ENCODE data around the gene C10orf62.
"Not testable (repeated sequence)": the region's sequence is repeated elsewhere in the genome, so short reads cannot be mapped to it uniquely, and the experiment has no call there.

Gene C10orf62

DNA sequence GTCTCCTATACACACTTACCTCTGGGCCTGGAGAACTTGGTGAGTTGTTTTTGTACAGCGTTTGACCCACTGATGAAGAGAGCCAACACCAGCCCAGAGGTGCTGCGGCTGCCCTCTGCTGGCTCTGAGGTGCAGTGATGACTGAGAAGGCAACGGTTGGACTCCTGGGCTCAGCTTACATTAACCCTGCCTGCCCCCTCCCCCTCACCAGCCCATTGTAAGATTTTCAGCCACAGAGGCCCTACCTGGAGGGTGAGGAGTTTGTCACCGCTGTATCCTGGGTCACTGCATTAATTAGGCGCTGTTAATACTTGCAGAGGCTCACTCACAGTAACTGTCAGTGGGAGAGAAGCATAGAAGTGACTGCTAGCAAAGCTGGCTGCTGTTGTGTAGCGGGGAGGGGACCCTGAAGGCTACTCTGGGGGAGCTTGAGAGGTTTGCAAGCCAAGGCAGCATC lies 35.9 kb upstream of the C10orf62 start:
- no peaks in the 10 kb centered on the region for H3K79me1 ChIP-seq (ENCODE audit: low read depth, low read length)
- no peak overlapping the region for H2AK5ac ChIP-seq (ENCODE audit: low read depth, low read length)
- H3K27me3 ChIP-seq (ENCODE audit: control insufficient read depth in 3 of 3, insufficient read depth in 3 of 3, low read depth in 1 of 3, low read length in 3 of 3): no peaks in the 10 kb centered on the region
- peak overlapping the region; percentile 32 for H3K18ac ChIP-seq (ENCODE audit: low read length)
- H3K4ac ChIP-seq (ENCODE audit: low read length): no peak overlapping the region
- no peak overlapping the region for H2AFZ ChIP-seq (ENCODE audit: low read length)
- no peak overlapping the region for H3K9ac ChIP-seq (ENCODE audit: low read depth, low read length, poor library complexity)
- no CpG with 5 or more reads among the region's 6 CpGs for WGBS, 2 donors (ENCODE audit: extremely low coverage in 2 of 2, insufficient read length in 2 of 2, insufficient replicate concordance in 1 of 2)
- no peak overlapping the region for H3K23ac ChIP-seq (ENCODE audit: low read depth, low read length, poor library complexity)
- DNase-seq (ENCODE audit: low spot score): peak; percentile 64
- H3K4me2 ChIP-seq (ENCODE audit: insufficient read depth, low read length, poor library complexity, severe bottlenecking): no peak overlapping the region
- H2BK120ac ChIP-seq (ENCODE audit: low read depth, low read length): no peak overlapping the region
- H2BK12ac ChIP-seq (ENCODE audit: low read length): no peak overlapping the region
- no peak overlapping the region for H4K91ac ChIP-seq (ENCODE audit: low read depth, low read length, poor library complexity)
- H3K9me3 ChIP-seq (replicated peaks in 1 of 2; ENCODE audit: control insufficient read depth in 2 of 2, insufficient read depth in 1 of 2, low read depth in 1 of 2, low read length in 2 of 2): no peaks in the 10 kb centered on the region
- no peak overlapping the region for H3K4me3 ChIP-seq (ENCODE audit: low read length in 2 of 2)
- H3K14ac ChIP-seq (ENCODE audit: low read length): no peak overlapping the region
- H3K27ac ChIP-seq (replicated peaks; ENCODE audit: low read length): peak overlapping the region; percentile 21
- peaks cover 24 to 25% of the 10 kb centered on the region in 2 donors for H3K4me1 ChIP-seq (ENCODE audit: control insufficient read depth in 2 of 2, insufficient read depth in 1 of 2, low read depth in 1 of 2, low read length in 2 of 2)
- no peaks in the 10 kb centered on the region for H3K36me3 ChIP-seq (replicated peaks in 1 of 2; ENCODE audit: control insufficient read depth in 2 of 2, insufficient read depth in 2 of 2, low read length in 2 of 2)
- no peak overlapping the region for H2BK15ac ChIP-seq (ENCODE audit: low read length)
- H2BK5ac ChIP-seq (ENCODE audit: low read length): no peak overlapping the region
- no peak overlapping the region for H4K8ac ChIP-seq (ENCODE audit: low read depth, low read length)

DNA sequence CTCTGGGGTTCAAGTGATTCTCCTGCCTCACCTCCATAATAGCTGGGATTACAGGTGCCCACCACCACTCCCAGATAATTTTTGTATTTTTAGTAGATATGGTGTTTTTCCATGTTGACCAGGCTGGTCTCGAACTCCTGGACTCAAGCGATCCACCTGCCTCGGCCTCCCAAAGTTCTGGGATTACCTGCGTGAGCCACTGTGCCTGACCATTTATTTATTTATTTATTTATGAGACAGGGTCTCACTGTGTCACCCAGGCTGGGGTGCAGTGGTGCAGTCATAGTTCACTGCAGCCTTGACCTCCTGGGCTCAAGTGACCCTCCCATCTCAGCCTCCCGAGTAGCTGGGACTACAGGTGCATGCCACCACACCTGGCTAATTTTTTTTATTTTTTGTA lies 35.2 kb upstream of the C10orf62 start:
- not testable (repeated sequence) for H2BK120ac ChIP-seq (ENCODE audit: low read depth, low read length); H4K8ac ChIP-seq (ENCODE audit: low read depth, low read length); H2AK5ac ChIP-seq (ENCODE audit: low read depth, low read length); H2AFZ ChIP-seq (ENCODE audit: low read length); H3K9me3 ChIP-seq (replicated peaks in 1 of 2; ENCODE audit: control insufficient read depth in 2 of 2, insufficient read depth in 1 of 2, low read depth in 1 of 2, low read length in 2 of 2); H3K4me2 ChIP-seq (ENCODE audit: insufficient read depth, low read length, poor library complexity, severe bottlenecking); DNase-seq (ENCODE audit: low spot score); H3K27me3 ChIP-seq (ENCODE audit: control insufficient read depth in 3 of 3, insufficient read depth in 3 of 3, low read depth in 1 of 3, low read length in 3 of 3); H2BK15ac ChIP-seq (ENCODE audit: low read length); H3K14ac ChIP-seq (ENCODE audit: low read length); H3K36me3 ChIP-seq (replicated peaks in 1 of 2; ENCODE audit: control insufficient read depth in 2 of 2, insufficient read depth in 2 of 2, low read length in 2 of 2); H3K23ac ChIP-seq (ENCODE audit: low read depth, low read length, poor library complexity); H4K91ac ChIP-seq (ENCODE audit: low read depth, low read length, poor library complexity); H3K18ac ChIP-seq (ENCODE audit: low read length); H3K79me1 ChIP-seq (ENCODE audit: low read depth, low read length); H3K27ac ChIP-seq (replicated peaks; ENCODE audit: low read length); H2BK5ac ChIP-seq (ENCODE audit: low read length); H3K4ac ChIP-seq (ENCODE audit: low read length); H3K9ac ChIP-seq (ENCODE audit: low read depth, low read length, poor library complexity); H3K4me3 ChIP-seq (ENCODE audit: low read length in 2 of 2); H2BK12ac ChIP-seq (ENCODE audit: low read length)
- no CpG with 5 or more reads among the region's 5 CpGs for WGBS, 2 donors (ENCODE audit: extremely low coverage in 2 of 2, insufficient read length in 2 of 2, insufficient replicate concordance in 1 of 2)
- H3K4me1 ChIP-seq (ENCODE audit: control insufficient read depth in 2 of 2, insufficient read depth in 1 of 2, low read depth in 1 of 2, low read length in 2 of 2): peaks cover 19 to 20% of the 10 kb centered on the region in 2 donors

DNA sequence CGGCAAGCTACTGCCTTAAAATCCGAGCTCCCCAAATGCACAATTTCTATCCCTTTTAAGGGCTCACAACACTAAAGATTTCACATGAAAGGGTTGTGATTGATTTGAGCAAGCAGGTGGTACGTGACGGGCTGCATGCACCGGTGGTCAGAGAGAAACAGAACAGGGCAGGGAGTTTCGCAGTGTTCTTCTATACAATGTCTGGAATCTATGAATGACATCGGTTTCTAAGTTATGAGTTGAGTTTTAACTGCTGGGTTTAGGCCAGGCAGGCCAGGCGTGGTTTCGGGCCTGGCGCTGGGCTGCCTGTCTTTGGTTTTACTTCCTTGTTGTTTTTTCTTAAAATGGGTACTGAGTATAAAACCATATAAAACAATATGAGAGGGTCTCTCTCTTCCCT lies 34.0 kb upstream of the C10orf62 start:
- no CpG with 5 or more reads among the region's 10 CpGs for WGBS, 2 donors (ENCODE audit: extremely low coverage in 2 of 2, insufficient read length in 2 of 2, insufficient replicate concordance in 1 of 2)
- H3K4me3 ChIP-seq (ENCODE audit: low read length in 2 of 2); H2BK5ac ChIP-seq (ENCODE audit: low read length); H3K9me3 ChIP-seq (replicated peaks in 1 of 2; ENCODE audit: control insufficient read depth in 2 of 2, insufficient read depth in 1 of 2, low read depth in 1 of 2, low read length in 2 of 2); H2BK12ac ChIP-seq (ENCODE audit: low read length); H3K4ac ChIP-seq (ENCODE audit: low read length); H3K23ac ChIP-seq (ENCODE audit: low read depth, low read length, poor library complexity); DNase-seq (ENCODE audit: low spot score); H3K14ac ChIP-seq (ENCODE audit: low read length); H4K8ac ChIP-seq (ENCODE audit: low read depth, low read length); H3K4me1 ChIP-seq (ENCODE audit: control insufficient read depth in 2 of 2, insufficient read depth in 1 of 2, low read depth in 1 of 2, low read length in 2 of 2); H3K27me3 ChIP-seq (ENCODE audit: control insufficient read depth in 3 of 3, insufficient read depth in 3 of 3, low read depth in 1 of 3, low read length in 3 of 3); H4K91ac ChIP-seq (ENCODE audit: low read depth, low read length, poor library complexity); H3K27ac ChIP-seq (replicated peaks; ENCODE audit: low read length); H2BK120ac ChIP-seq (ENCODE audit: low read depth, low read length); H3K36me3 ChIP-seq (replicated peaks in 1 of 2; ENCODE audit: control insufficient read depth in 2 of 2, insufficient read depth in 2 of 2, low read length in 2 of 2); H3K79me1 ChIP-seq (ENCODE audit: low read depth, low read length); H2AFZ ChIP-seq (ENCODE audit: low read length); H3K18ac ChIP-seq (ENCODE audit: low read length); H2BK15ac ChIP-seq (ENCODE audit: low read length); H2AK5ac ChIP-seq (ENCODE audit: low read depth, low read length); H3K4me2 ChIP-seq (ENCODE audit: insufficient read depth, low read length, poor library complexity, severe bottlenecking); H3K9ac ChIP-seq (ENCODE audit: low read depth, low read length, poor library complexity): not testable (repeated sequence)

DNA sequence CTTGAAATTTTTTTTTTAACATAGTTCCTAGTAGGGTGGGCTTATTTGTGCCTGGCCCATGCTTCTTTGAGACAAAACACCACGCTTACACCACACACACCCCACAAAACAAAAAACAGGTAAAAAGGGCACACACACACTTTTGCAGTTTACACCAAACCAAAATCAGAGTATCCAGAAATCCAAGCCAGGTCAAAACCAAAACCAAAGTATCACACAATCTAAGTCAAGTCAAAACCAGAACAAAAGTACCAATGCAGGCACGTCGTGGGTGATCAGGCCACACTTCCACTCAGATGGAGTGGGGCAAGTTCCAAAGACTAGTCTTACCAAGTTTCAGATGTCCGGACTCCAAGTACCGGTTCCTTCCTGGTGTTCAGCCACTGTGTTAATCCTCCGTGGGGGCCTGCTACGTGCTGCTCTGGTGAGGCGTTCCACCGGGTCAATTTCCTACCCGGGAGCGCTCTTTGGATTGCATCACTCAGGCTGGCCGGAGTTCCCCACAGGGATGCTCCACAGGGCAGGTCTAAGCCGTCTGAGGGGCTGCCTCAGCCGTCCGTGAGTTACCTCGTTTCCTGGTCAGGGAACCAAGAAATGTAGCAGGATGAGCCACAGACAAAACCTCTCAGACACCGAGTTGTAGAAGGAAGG lies 28.7 kb upstream of the C10orf62 start:
- not testable (repeated sequence) for H2BK15ac ChIP-seq (ENCODE audit: low read length); H3K27ac ChIP-seq (replicated peaks; ENCODE audit: low read length); H3K27me3 ChIP-seq (ENCODE audit: control insufficient read depth in 3 of 3, insufficient read depth in 3 of 3, low read depth in 1 of 3, low read length in 3 of 3); H3K14ac ChIP-seq (ENCODE audit: low read length); H4K8ac ChIP-seq (ENCODE audit: low read depth, low read length); H2AK5ac ChIP-seq (ENCODE audit: low read depth, low read length); H3K4me2 ChIP-seq (ENCODE audit: insufficient read depth, low read length, poor library complexity, severe bottlenecking); H4K91ac ChIP-seq (ENCODE audit: low read depth, low read length, poor library complexity); H2AFZ ChIP-seq (ENCODE audit: low read length); H3K36me3 ChIP-seq (replicated peaks in 1 of 2; ENCODE audit: control insufficient read depth in 2 of 2, insufficient read depth in 2 of 2, low read length in 2 of 2); H2BK120ac ChIP-seq (ENCODE audit: low read depth, low read length); H2BK5ac ChIP-seq (ENCODE audit: low read length); H3K4me3 ChIP-seq (ENCODE audit: low read length in 2 of 2); DNase-seq (ENCODE audit: low spot score); H3K9me3 ChIP-seq (replicated peaks in 1 of 2; ENCODE audit: control insufficient read depth in 2 of 2, insufficient read depth in 1 of 2, low read depth in 1 of 2, low read length in 2 of 2); H2BK12ac ChIP-seq (ENCODE audit: low read length); H3K4me1 ChIP-seq (ENCODE audit: control insufficient read depth in 2 of 2, insufficient read depth in 1 of 2, low read depth in 1 of 2, low read length in 2 of 2); H3K23ac ChIP-seq (ENCODE audit: low read depth, low read length, poor library complexity); H3K79me1 ChIP-seq (ENCODE audit: low read depth, low read length); H3K9ac ChIP-seq (ENCODE audit: low read depth, low read length, poor library complexity); H3K18ac ChIP-seq (ENCODE audit: low read length); H3K4ac ChIP-seq (ENCODE audit: low read length)
- no CpG with 5 or more reads among the region's 17 CpGs for WGBS, 2 donors (ENCODE audit: extremely low coverage in 2 of 2, insufficient read length in 2 of 2, insufficient replicate concordance in 1 of 2)
